T-helper 2 cell (primary cell): ENCODE results near the gene SEMA7A.
A peak's percentile ranks its signal among the peaks of the same experiment; 100 is the strongest.

ENCODE experiments used
- DNase-seq, 5 experiments: peaks; one replicate each; pipeline versions ENCODE4 v3.0.0 to v3.0.0-alpha.2; 2012 to 2022

SEMA7A gene

GRCh38 chr15:74414603-74415338, 19.0 kb downstream of the SEMA7A start:
- peak in 1 of 5 experiments; percentile 33 for DNase-seq

GRCh38 chr15:74414081-74414580, 19.6 kb downstream of the SEMA7A start:
- no peak for DNase-seq

GRCh38 chr15:74413350-74414080, 20.2 kb downstream of the SEMA7A start:
- no peak for DNase-seq

- DNase-seq: no peak
These were observed 21.6 kb downstream of the SEMA7A start for GRCh38 chr15:74412159-74412558.

- no peak for DNase-seq
These were observed 22.1 kb downstream of the SEMA7A start for GRCh38 chr15:74411686-74412085.

- DNase-seq: no peak
These were observed 23.3 kb downstream of the SEMA7A start for GRCh38 chr15:74410502-74410901.

- DNase-seq: no peak
These were observed 24.5 kb downstream of the SEMA7A start for GRCh38 chr15:74409225-74409624.

- no peak for DNase-seq
These were observed 24.9 kb downstream of the SEMA7A start for GRCh38 chr15:74408815-74409214.

- no peak for DNase-seq
These were observed 25.4 kb downstream of the SEMA7A start for GRCh38 chr15:74408385-74408784.

GRCh38 chr15:74406992-74407705, 26.6 kb downstream of the SEMA7A start:
- no peak for DNase-seq

GRCh38 chr15:74406517-74406916, 27.2 kb downstream of the SEMA7A start:
- DNase-seq: no peak

GRCh38 chr15:74405823-74406222, 27.9 kb downstream of the SEMA7A start:
- no peak for DNase-seq

GRCh38 chr15:74403991-74404563, 29.7 kb downstream of the SEMA7A start:
- no peak for DNase-seq

- no peak for DNase-seq
These were observed 30.2 kb downstream of the SEMA7A start for GRCh38 chr15:74403588-74403919.

GRCh38 chr15:74402873-74403587, 30.7 kb downstream of the SEMA7A start:
- DNase-seq: peak in 3 of 5 experiments; percentile 51 to 86 (median 63)

- DNase-seq: peak in 1 of 5 experiments; percentile 45
These were observed 31.4 kb downstream of the SEMA7A start for GRCh38 chr15:74402337-74402841.

GRCh38 chr15:74400915-74401757, 32.6 kb downstream of the SEMA7A start:
- peak in 1 of 5 experiments; percentile 58 for DNase-seq

- DNase-seq: peak in 2 of 5 experiments; percentile 18 to 73
These were observed 33.4 kb downstream of the SEMA7A start for GRCh38 chr15:74400313-74400860.

GRCh38 chr15:74399511-74400312, 34.0 kb downstream of the SEMA7A start:
- peak in 2 of 5 experiments; percentile 48 to 82 for DNase-seq

GRCh38 chr15:74399100-74399499, 34.7 kb downstream of the SEMA7A start:
- no peak for DNase-seq
